Myocyte (in vitro differentiated cells): Measurements from ENCODE around the gene PAGE3. TPM values are rescaled to one million over a fixed set of nuclear protein-coding genes. Genes with fewer than 3 reads are reported as not detected.

Experiments
- DNase-seq: peaks from one replicate; pipeline ENCODE4 v3.0.0-alpha.2; 2012; ENCODE audit warnings: low read depth
- polyA plus RNA-seq: library from polyadenylated mRNA; unstranded; fragments of >200 nt; gene quantifications from one replicate; pipeline ENCODE4 v1.2.1, GENCODE V29; 2012; ENCODE audit warnings: missing spikeins
- total RNA-seq: library from RNA; depleted of rRNA; stranded (reverse); fragments of >200 nt; gene quantifications from 2 replicates; pipeline ENCODE4 v1.2.3, GENCODE V29; 2014

Gene PAGE3
- not detected in 2 replicates for total RNA-seq
- not detected for polyA plus RNA-seq

GRCh38 chrX:55264816-55265215 lies at the start of gene PAGE3:
Gene PAGE3, minus strand, starts transcription at chrX:55264916. Its CDS starts 1,013 bp downstream, at chrX:55263903.
- DNase-seq, result no peak

GRCh38 chrX:55312655-55313054 lies 47.9 kb upstream of the PAGE3 start:
- no peak for DNase-seq

- no peak for DNase-seq
Measured at GRCh38 chrX:55290963-55291362, 26.2 kb upstream of the PAGE3 start.

- DNase-seq, result no peak
Measured at GRCh38 chrX:55279832-55280231, 15.1 kb upstream of the PAGE3 start.

- DNase-seq, result no peak
Measured at GRCh38 chrX:55260806-55261205, 3.9 kb downstream of the PAGE3 start.

GRCh38 chrX:55253528-55253927 lies 11.2 kb downstream of the PAGE3 start:
- DNase-seq, result no peak

- DNase-seq, result no peak
Measured at GRCh38 chrX:55240788-55241340, 23.9 kb downstream of the PAGE3 start.

GRCh38 chrX:55220119-55220794 lies 44.5 kb downstream of the PAGE3 start, which contains the start of gene PAGE5:
Gene PAGE5, plus strand, starts transcription at chrX:55220346. Its CDS starts 1,037 bp downstream, at chrX:55221383.
- no peak for DNase-seq

- DNase-seq, result no peak
Measured at GRCh38 chrX:55213381-55213780, 51.3 kb downstream of the PAGE3 start.

GRCh38 chrX:55210931-55211677 lies 53.6 kb downstream of the PAGE3 start:
- DNase-seq, result no peak

Other genes with a start within 250 kb of the PAGE3 start
- not detected in 2 replicates for gene ALAS2, start 233.9 kb downstream of the PAGE3 start, total RNA-seq
- not detected in 2 replicates for gene PAGE2B, start 189.9 kb downstream of the PAGE3 start, total RNA-seq
- gene PAGE2, start 175.9 kb downstream of the PAGE3 start, total RNA-seq, result not detected in 2 replicates
- not detected in 2 replicates for gene PAGE5, start 44.6 kb downstream of the PAGE3 start, total RNA-seq
- gene MAGEH1, start 187.2 kb upstream of the PAGE3 start, total RNA-seq, result 24.2 and 34.0 TPM in 2 replicates
- gene USP51, start 224.9 kb upstream of the PAGE3 start, total RNA-seq, result 0.64 and 0.83 TPM in 2 replicates